HCT116 (cell line): Measurements from ENCODE around the gene FGFRL1. TPM values are rescaled to one million over a fixed set of nuclear protein-coding genes. Genes with fewer than 3 reads are reported as not detected.
A peak's percentile ranks its signal among the peaks of the same experiment; 100 is the strongest.

Experiments used
- ATAC-seq: fragments of 200-7000 bp; cut with Tn5 transposase; 2 replicates; pipeline ENCODE4 v1.9.1; 2020; ENCODE audit warnings: mild to moderate bottlenecking, moderate library complexity
- BruUV-seq: library from RNA; stranded (reverse); fragments of 400-500 nt; replicated peaks from 2 replicates; lab custom pipeline; 2021; lab: Mats Ljungman, UMichigan
- CTCF ChIA-PET: fragments of 300-600 bp; sonication (Branson Sonifier 250); formaldehyde crosslinking; loops from one replicate; lab custom pipeline; 2021; ENCODE audit warnings: antibody characterized with exemption; lab: Charles Lee
- POLR2A ChIA-PET: fragments of 300-600, 350-600 bp; sonication (Branson Sonifier 250); formaldehyde crosslinking; loops from one replicate; lab custom pipeline; 2021; ENCODE audit warnings: antibody characterized with exemption; lab: Charles Lee
- RAD21 ChIA-PET, 2 experiments: fragments of 300-600 bp; sonication (Branson Sonifier 250); formaldehyde crosslinking; loops; one replicate each; lab custom pipeline; 2023; ENCODE audit warnings: low total read pairs in 2 of 2; ENCODE audit not compliant: uncharacterized antibody in 2 of 2, unreplicated experiment in 2 of 2, low non-redundant PET in 1 of 2; lab: Charles Lee
- DNase-seq: peaks from one replicate; pipeline ENCODE4 v3.0.0-alpha.2; 2010; ENCODE audit warnings: low read depth, low spot score
- H2AFZ ChIP-seq: fragments of 200-600 bp; shearing (Covaris generic), sonication (generic); 2 replicates; pipeline ENCODE4 v1.6.1; 2017; ENCODE audit warnings: low read depth, mixed run types, mixed read lengths, antibody characterized with exemption, low read length; ENCODE audit not compliant: poor library complexity, severe bottlenecking
- H3K27ac ChIP-seq: 2 replicates; pipeline ENCODE4 v1.5.1; 2012; ENCODE audit warnings: low read depth, low read length
- H3K27me3 ChIP-seq: fragments of 200-600 bp; sonication (generic); 2 replicates; pipeline ENCODE4 v1.6.1; 2016; ENCODE audit warnings: mixed run types, low read length, mixed read lengths; ENCODE audit not compliant: insufficient read depth
- H3K36me3 ChIP-seq, 2 experiments: fragments of 200-500 bp in 1 of 2; fragments of 200-600 bp in 1 of 2; sonication (Bioruptor generic) in 1 of 2; sonication (generic) in 1 of 2; 2 replicates each; pipeline versions ENCODE4 v1.5.1 to v1.6.1; 2014 to 2016; ENCODE audit warnings: low read length in 2 of 2, inconsistent platforms in 1 of 2, mixed read lengths in 1 of 2, mixed run types in 1 of 2; ENCODE audit not compliant: insufficient read depth in 2 of 2, control insufficient read depth in 1 of 2
- H3K4me1 ChIP-seq, 2 experiments: fragments of 200-600 bp in 1 of 2; sonication (generic) in 1 of 2; 2 replicates each; pipeline versions ENCODE4 v1.5.1 to v1.6.1; 2012 to 2017; ENCODE audit warnings: low read length in 2 of 2, inconsistent platforms in 1 of 2, mild to moderate bottlenecking in 1 of 2, mixed read lengths in 1 of 2, mixed run types in 1 of 2, moderate library complexity in 1 of 2; ENCODE audit not compliant: insufficient read depth in 2 of 2, control insufficient read depth in 1 of 2
- H3K4me2 ChIP-seq: fragments of 200-600 bp; sonication (generic); 2 replicates; pipeline ENCODE4 v1.6.1; 2017; ENCODE audit warnings: mixed run types, low read length, mixed read lengths
- H3K4me3 ChIP-seq, 2 experiments: fragments of 200-600 bp in 1 of 2; sonication (generic) in 1 of 2; replicated peaks in 1 of 2; 2 replicates each; pipeline ENCODE4 v1.5.1; 2011 to 2016; ENCODE audit warnings: low read length in 2 of 2, control low read depth in 1 of 2, low read depth in 1 of 2, mild to moderate bottlenecking in 1 of 2, mixed read lengths in 1 of 2, mixed run types in 1 of 2
- H3K79me2 ChIP-seq: fragments of 200-600 bp; sonication (generic); 2 replicates; pipeline ENCODE4 v1.6.1; 2017; ENCODE audit warnings: mild to moderate bottlenecking, mixed run types, low read length, moderate library complexity, mixed read lengths; ENCODE audit not compliant: insufficient read depth
- H3K9ac ChIP-seq: fragments of 200-600 bp; sonication (generic); 2 replicates; pipeline ENCODE4 v1.6.1; 2016; ENCODE audit warnings: low read length, mixed read lengths
- H3K9me2 ChIP-seq: fragments of 200-600 bp; sonication (generic), shearing (Covaris generic); 2 replicates; pipeline ENCODE4 v1.6.1; 2017; ENCODE audit warnings: mixed run types, mild to moderate bottlenecking, moderate library complexity; ENCODE audit not compliant: insufficient read depth
- H3K9me3 ChIP-seq, 2 experiments: fragments of 200-500 bp in 1 of 2; fragments of 200-600 bp in 1 of 2; sonication (Bioruptor generic) in 1 of 2; sonication (generic) in 1 of 2; 2 replicates each; pipeline ENCODE4 v1.6.1; 2014 to 2017; ENCODE audit warnings: low read length in 2 of 2, mixed read lengths in 2 of 2, inconsistent platforms in 1 of 2, low read depth in 1 of 2, mild to moderate bottlenecking in 1 of 2, mixed run types in 1 of 2, moderate library complexity in 1 of 2; ENCODE audit not compliant: control insufficient read depth in 1 of 2, insufficient read depth in 1 of 2
- H4K20me1 ChIP-seq: fragments of 200-600 bp; sonication (generic), shearing (Covaris generic); 2 replicates; pipeline ENCODE4 v1.6.1; 2017; ENCODE audit warnings: mixed run types, mild to moderate bottlenecking, moderate library complexity; ENCODE audit not compliant: insufficient read depth
- EGR1 ChIP-seq: IDR thresholded peaks from 2 replicates; pipeline ENCODE4 v1.6.1; 2012; ENCODE audit warnings: low read depth
- POLR2A ChIP-seq: IDR thresholded peaks from 2 replicates; pipeline ENCODE4 v1.7.0; 2011; ENCODE audit warnings: borderline replicate concordance; ENCODE audit not compliant: insufficient read depth, insufficient read length; ENCODE audit errors: extremely low read depth
- POLR2AphosphoS5 ChIP-seq: IDR thresholded peaks from 2 replicates; pipeline ENCODE4 v1.6.1; 2011; ENCODE audit warnings: mild to moderate bottlenecking, low read depth, low read length, moderate library complexity
- REST ChIP-seq: IDR thresholded peaks from 2 replicates; pipeline ENCODE4 v1.6.1; 2012; ENCODE audit warnings: low read depth
- YY1 ChIP-seq: IDR thresholded peaks from 2 replicates; pipeline ENCODE4 v1.6.1; 2011; ENCODE audit warnings: low read length, low read depth, moderate library complexity, mild to moderate bottlenecking; ENCODE audit not compliant: insufficient replicate concordance; ENCODE audit errors: extremely low read depth
- ZBTB33 ChIP-seq: IDR thresholded peaks from 2 replicates; pipeline ENCODE4 v1.6.1; 2011; ENCODE audit warnings: mild to moderate bottlenecking, low read length, moderate library complexity; ENCODE audit not compliant: insufficient replicate concordance; ENCODE audit errors: extremely low read depth
- intact Hi-C: fragments of 100-400 bp; cut with micrococcal nuclease; formaldehyde crosslinking; loops from 2 replicates; pipeline ENCODE4 v1.10.0; 2022
- total RNA-seq: library from RNA; stranded (reverse); gene quantifications from one replicate; pipeline ENCODE4 v1.2.1, GENCODE V29; 2021; ENCODE audit not compliant: unreplicated experiment

FGFRL1 gene
- total RNA-seq, 1 experiment from 2014 or later: 91.1 TPM

- intact Hi-C loops: loop anchor here (1.0 to 10.0 kb wide), 3 partner anchors 53 to 380 kb away; partner anchors contain the start of genes GAK and TMEM175
- TF ChIP-seq POLR2A (peak; percentile 81), REST (no peak), ZBTB33 (no peak), YY1 (peak; percentile 87), EGR1 (no peak), POLR2AphosphoS5 (peak; percentile 93)
- ChIA-PET CTCF (interaction anchor here (1.0 kb wide), 1 partner anchor 243 kb away, joined by 4 read pairs; no protein-coding TSS in a partner anchor), POLR2A (interaction anchor here (0.9 kb wide), 1 partner anchor 53 kb away, joined by 4 read pairs; the partner anchor contains the start of genes GAK and TMEM175), RAD21 (interaction anchor here in 1 of 2 experiments (0.5 kb wide), 1 partner anchor 27 kb away, joined by 4 read pairs; no protein-coding TSS in a partner anchor)
- H3K9ac ChIP-seq: peak overlapping the region; percentile 60
- H4K20me1 ChIP-seq: no peaks in the 10 kb centered on the region
- H3K27me3 ChIP-seq: no peaks in the 10 kb centered on the region
- no peaks in the 10 kb centered on the region for H3K9me2 ChIP-seq
- no peaks in the 10 kb centered on the region for H3K9me3 ChIP-seq
- H3K4me3 ChIP-seq: peak overlapping the region; percentile 43 to 67
- no peaks in the 10 kb centered on the region for H3K36me3 ChIP-seq
- peaks cover 10 to 37% of the 10 kb centered on the region in 2 experiments for H3K4me1 ChIP-seq
- H3K79me2 ChIP-seq: no peaks in the 10 kb centered on the region
- peak; percentile 74 for ATAC-seq
- peak overlapping the region; percentile 41 for H3K27ac ChIP-seq
- DNase-seq: no peak
- peak overlapping the region; percentile 30 for H2AFZ ChIP-seq
- peak overlapping the region; percentile 96 for H3K4me2 ChIP-seq
- BruUV-seq: no TSS peak
These were observed 26.1 kb upstream of the FGFRL1 start for GRCh38 chr4:985123-985830.
